Esophagus muscularis mucosa (tissue), 4 donors: Measurements from ENCODE around the gene RCC2.

Source experiments
- CTCF ChIP-seq, 3 experiments: fragments of 200-600 bp in 2 of 3; fragments of 450-650 bp in 1 of 3; sonication (generic) in 2 of 3; IDR thresholded peaks; one replicate each; pipeline ENCODE4 v1.5.1; 2017 to 2019; ENCODE audit warnings: antibody characterized with exemption in 3 of 3, mild to moderate bottlenecking in 2 of 3, moderate library complexity in 1 of 3
- EP300 ChIP-seq: sonication (generic); formaldehyde crosslinking; IDR thresholded peaks from one replicate; pipeline ENCODE4 v1.6.1; 2017; ENCODE audit warnings: antibody characterized with exemption
- POLR2A ChIP-seq: fragments of 450-650 bp; IDR thresholded peaks from one replicate; pipeline ENCODE4 v1.6.1; 2017; ENCODE audit warnings: antibody characterized with exemption, moderate library complexity, mild to moderate bottlenecking, low read depth
- POLR2AphosphoS5 ChIP-seq, 2 donors: sonication (generic); formaldehyde crosslinking; IDR thresholded peaks; one replicate each; pipeline ENCODE4 v1.6.1; 2017; ENCODE audit warnings: antibody characterized with exemption in 2 of 2

- TF ChIP-seq CTCF (IDR thresholded peaks at IDR 0.05) = no peak
- TF ChIP-seq POLR2AphosphoS5 (IDR thresholded peaks at IDR 0.05) = no peak
- no peak for TF ChIP-seq POLR2A
- no peak for TF ChIP-seq EP300
These were observed 41.4 kb upstream of the RCC2 start for GRCh38 chr1:17480846-17481245.
